ENCODE measurements around the gene TMEM132D. TPM values are rescaled to one million over a fixed set of nuclear protein-coding genes. Genes with fewer than 3 reads are reported as not detected.

Gene TMEM132D
- polyA plus RNA-seq, 1 donor from 2014 or later = 1.3 TPM

GRCh38 chr12:129651951-129652350 lies 251.9 kb downstream of the TMEM132D start:
- no peaks in the 10 kb centered on the region for H3K9me3 ChIP-seq (ENCODE audit: low read length)
- H3K9me2 ChIP-seq (ENCODE audit: insufficient read depth, low read length) = no peaks in the 10 kb centered on the region
- H3K27me3 ChIP-seq (ENCODE audit: insufficient read depth, low read depth, low read length) = no peaks in the 10 kb centered on the region
- no peak for TF ChIP-seq SMC3 (conservative IDR thresholded peaks at IDR 0.05; ENCODE audit: poor library complexity)
- no peak for TF ChIP-seq MXI1 (conservative IDR thresholded peaks at IDR 0.05; ENCODE audit: poor library complexity, severe bottlenecking)
- TF ChIP-seq EP300 (conservative IDR thresholded peaks at IDR 0.05; ENCODE audit: poor library complexity, severe bottlenecking) = no peak
- TF ChIP-seq TAF1 (IDR thresholded peaks at IDR 0.05; ENCODE audit: low read depth) = no peak
- TF ChIP-seq, protein P1, sequence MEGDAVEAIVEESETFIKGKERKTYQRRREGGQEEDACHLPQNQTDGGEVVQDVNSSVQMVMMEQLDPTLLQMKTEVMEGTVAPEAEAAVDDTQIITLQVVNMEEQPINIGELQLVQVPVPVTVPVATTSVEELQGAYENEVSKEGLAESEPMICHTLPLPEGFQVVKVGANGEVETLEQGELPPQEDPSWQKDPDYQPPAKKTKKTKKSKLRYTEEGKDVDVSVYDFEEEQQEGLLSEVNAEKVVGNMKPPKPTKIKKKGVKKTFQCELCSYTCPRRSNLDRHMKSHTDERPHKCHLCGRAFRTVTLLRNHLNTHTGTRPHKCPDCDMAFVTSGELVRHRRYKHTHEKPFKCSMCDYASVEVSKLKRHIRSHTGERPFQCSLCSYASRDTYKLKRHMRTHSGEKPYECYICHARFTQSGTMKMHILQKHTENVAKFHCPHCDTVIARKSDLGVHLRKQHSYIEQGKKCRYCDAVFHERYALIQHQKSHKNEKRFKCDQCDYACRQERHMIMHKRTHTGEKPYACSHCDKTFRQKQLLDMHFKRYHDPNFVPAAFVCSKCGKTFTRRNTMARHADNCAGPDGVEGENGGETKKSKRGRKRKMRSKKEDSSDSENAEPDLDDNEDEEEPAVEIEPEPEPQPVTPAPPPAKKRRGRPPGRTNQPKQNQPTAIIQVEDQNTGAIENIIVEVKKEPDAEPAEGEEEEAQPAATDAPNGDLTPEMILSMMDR (IDR thresholded peaks at IDR 0.05; ENCODE audit: poor library complexity, severe bottlenecking) = no peak
- TF ChIP-seq RAD21 (conservative IDR thresholded peaks at IDR 0.05) = no peak
- no peak for TF ChIP-seq EZH2 (IDR thresholded peaks at IDR 0.05; ENCODE audit: borderline replicate concordance, insufficient read depth, low read length, poor library complexity, severe bottlenecking)
- no peak for TF ChIP-seq POLR2AphosphoS5 (IDR thresholded peaks at IDR 0.05)
- TF ChIP-seq, protein P2, sequence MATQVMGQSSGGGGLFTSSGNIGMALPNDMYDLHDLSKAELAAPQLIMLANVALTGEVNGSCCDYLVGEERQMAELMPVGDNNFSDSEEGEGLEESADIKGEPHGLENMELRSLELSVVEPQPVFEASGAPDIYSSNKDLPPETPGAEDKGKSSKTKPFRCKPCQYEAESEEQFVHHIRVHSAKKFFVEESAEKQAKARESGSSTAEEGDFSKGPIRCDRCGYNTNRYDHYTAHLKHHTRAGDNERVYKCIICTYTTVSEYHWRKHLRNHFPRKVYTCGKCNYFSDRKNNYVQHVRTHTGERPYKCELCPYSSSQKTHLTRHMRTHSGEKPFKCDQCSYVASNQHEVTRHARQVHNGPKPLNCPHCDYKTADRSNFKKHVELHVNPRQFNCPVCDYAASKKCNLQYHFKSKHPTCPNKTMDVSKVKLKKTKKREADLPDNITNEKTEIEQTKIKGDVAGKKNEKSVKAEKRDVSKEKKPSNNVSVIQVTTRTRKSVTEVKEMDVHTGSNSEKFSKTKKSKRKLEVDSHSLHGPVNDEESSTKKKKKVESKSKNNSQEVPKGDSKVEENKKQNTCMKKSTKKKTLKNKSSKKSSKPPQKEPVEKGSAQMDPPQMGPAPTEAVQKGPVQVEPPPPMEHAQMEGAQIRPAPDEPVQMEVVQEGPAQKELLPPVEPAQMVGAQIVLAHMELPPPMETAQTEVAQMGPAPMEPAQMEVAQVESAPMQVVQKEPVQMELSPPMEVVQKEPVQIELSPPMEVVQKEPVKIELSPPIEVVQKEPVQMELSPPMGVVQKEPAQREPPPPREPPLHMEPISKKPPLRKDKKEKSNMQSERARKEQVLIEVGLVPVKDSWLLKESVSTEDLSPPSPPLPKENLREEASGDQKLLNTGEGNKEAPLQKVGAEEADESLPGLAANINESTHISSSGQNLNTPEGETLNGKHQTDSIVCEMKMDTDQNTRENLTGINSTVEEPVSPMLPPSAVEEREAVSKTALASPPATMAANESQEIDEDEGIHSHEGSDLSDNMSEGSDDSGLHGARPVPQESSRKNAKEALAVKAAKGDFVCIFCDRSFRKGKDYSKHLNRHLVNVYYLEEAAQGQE (IDR thresholded peaks at IDR 0.05; ENCODE audit: borderline replicate concordance) = no peak
- H3K4me2 ChIP-seq (ENCODE audit: low read length) = no peak overlapping the region
- no peak overlapping the region for H2AFZ ChIP-seq (ENCODE audit: low read depth, low read length)
- H3K36me3 ChIP-seq (ENCODE audit: insufficient read depth, low read length) = no peaks in the 10 kb centered on the region
- H3K79me2 ChIP-seq (replicated peaks; ENCODE audit: insufficient read depth, low read length) = no peaks in the 10 kb centered on the region
- no peak overlapping the region for H3K27ac ChIP-seq (ENCODE audit: low read length)
- no peaks in the 10 kb centered on the region for H3F3A ChIP-seq (ENCODE audit: insufficient read depth, low read length, poor library complexity, severe bottlenecking)
- H3K4me3 ChIP-seq (ENCODE audit: low read length) = no peak overlapping the region
- H4K20me1 ChIP-seq (ENCODE audit: insufficient read depth) = no peaks in the 10 kb centered on the region
- no peak overlapping the region for H3K9ac ChIP-seq (ENCODE audit: low read length)

GRCh38 chr12:129641926-129642325 lies 261.9 kb downstream of the TMEM132D start:
- TF ChIP-seq, protein P1 (IDR thresholded peaks at IDR 0.05; ENCODE audit: poor library complexity, severe bottlenecking) = no peak
- TF ChIP-seq EP300 (conservative IDR thresholded peaks at IDR 0.05; ENCODE audit: poor library complexity, severe bottlenecking) = no peak
- no peak for TF ChIP-seq POLR2AphosphoS5 (IDR thresholded peaks at IDR 0.05)
- TF ChIP-seq RAD21 (conservative IDR thresholded peaks at IDR 0.05) = no peak
- TF ChIP-seq EZH2 (IDR thresholded peaks at IDR 0.05; ENCODE audit: borderline replicate concordance, insufficient read depth, low read length, poor library complexity, severe bottlenecking) = no peak
- TF ChIP-seq TAF1 (IDR thresholded peaks at IDR 0.05; ENCODE audit: low read depth) = no peak
- TF ChIP-seq SMC3 (conservative IDR thresholded peaks at IDR 0.05; ENCODE audit: poor library complexity) = no peak
- TF ChIP-seq MXI1 (conservative IDR thresholded peaks at IDR 0.05; ENCODE audit: poor library complexity, severe bottlenecking) = no peak
- TF ChIP-seq, protein P2 (IDR thresholded peaks at IDR 0.05; ENCODE audit: borderline replicate concordance) = no peak
- no peaks in the 10 kb centered on the region for H4K20me1 ChIP-seq (ENCODE audit: insufficient read depth)
- H3K9me2 ChIP-seq (ENCODE audit: insufficient read depth, low read length) = no peaks in the 10 kb centered on the region
- H3K9me3 ChIP-seq (ENCODE audit: low read length) = no peaks in the 10 kb centered on the region
- H2AFZ ChIP-seq (ENCODE audit: low read depth, low read length) = no peak overlapping the region
- no peak overlapping the region for H3K27ac ChIP-seq (ENCODE audit: low read length)
- H3F3A ChIP-seq (ENCODE audit: insufficient read depth, low read length, poor library complexity, severe bottlenecking) = no peaks in the 10 kb centered on the region
- H3K9ac ChIP-seq (ENCODE audit: low read length) = no peak overlapping the region
- H3K79me2 ChIP-seq (replicated peaks; ENCODE audit: insufficient read depth, low read length) = no peaks in the 10 kb centered on the region
- no peak overlapping the region for H3K4me2 ChIP-seq (ENCODE audit: low read length)
- H3K36me3 ChIP-seq (ENCODE audit: insufficient read depth, low read length) = no peaks in the 10 kb centered on the region
- H3K27me3 ChIP-seq (ENCODE audit: insufficient read depth, low read depth, low read length) = no peaks in the 10 kb centered on the region
- H3K4me3 ChIP-seq (ENCODE audit: low read length) = no peak overlapping the region

Measured in neural cell (in vitro differentiated cells).